Breast epithelium (tissue), 4 donors: ENCODE results near the gene SKOR1. TPM values are rescaled to one million over a fixed set of nuclear protein-coding genes. Genes with fewer than 3 reads are reported as not detected.

Experiments used
- DNase-seq, 2 donors: peaks; one replicate each; pipeline ENCODE4 v3.0.0-alpha.2; 2019; ENCODE audit warnings: low spot score in 2 of 2
- H3K27ac ChIP-seq, 2 donors: fragments of 200-600 bp; sonication (generic) in 1 of 2; one replicate each; pipeline ENCODE4 v1.5.1; 2016 to 2019; ENCODE audit warnings: mild to moderate bottlenecking in 1 of 2
- H3K27me3 ChIP-seq, 2 donors: fragments of 200-600 bp; sonication (generic) in 1 of 2; one replicate each; pipeline versions ENCODE4 v1.5.1 to v1.6.0; 2017 to 2019; ENCODE audit warnings: control low read depth in 1 of 2, mild to moderate bottlenecking in 1 of 2
- H3K36me3 ChIP-seq: fragments of 200-600 bp; one replicate; pipeline ENCODE4 v1.5.1; 2019
- H3K4me1 ChIP-seq, 2 donors: fragments of 200-600 bp; sonication (generic); one replicate each; pipeline ENCODE4 v1.5.1; 2016 to 2019; ENCODE audit warnings: control low read depth in 1 of 2
- H3K4me3 ChIP-seq, 3 donors: fragments of 200-600 bp; sonication (generic); 1 replicate in 2 of 3; 2 replicates in 1 of 3; pipeline ENCODE4 v1.5.1; 2016 to 2019; ENCODE audit warnings: mild to moderate bottlenecking in 3 of 3, moderate library complexity in 2 of 3
- H3K9me3 ChIP-seq, 2 donors: fragments of 200-600 bp; sonication (generic) in 1 of 2; one replicate each; pipeline ENCODE4 v1.5.1; 2016 to 2019; ENCODE audit warnings: control low read depth in 1 of 2
- POLR2A ChIP-seq: fragments of 450-650 bp; IDR thresholded peaks from one replicate; pipeline ENCODE4 v1.6.1; 2016; ENCODE audit warnings: antibody characterized with exemption, mild to moderate bottlenecking, moderate library complexity
- POLR2AphosphoS5 ChIP-seq, 3 donors: sonication (generic); formaldehyde crosslinking; IDR thresholded peaks; one replicate each; pipeline ENCODE4 v1.6.1; 2017; ENCODE audit warnings: antibody characterized with exemption in 3 of 3
- intact Hi-C: fragments of 100-400 bp; cut with DNase I; formaldehyde crosslinking; loops from one replicate; pipeline ENCODE4 v1.15.1; 2023; ENCODE audit warnings: low total_unique reads
- total RNA-seq, 3 donors: library from RNA; depleted of rRNA; stranded (reverse); fragments of >200 nt; gene quantifications; one replicate each; pipeline ENCODE4 v1.1.0, GENCODE V29; 2016
- TF ChIP-seq, protein P1 (sequence below), 3 donors: fragments of 450-650 bp; IDR thresholded peaks; one replicate each; pipeline ENCODE4 v1.5.1; 2016 to 2017; ENCODE audit warnings: antibody characterized with exemption in 3 of 3, mild to moderate bottlenecking in 3 of 3, moderate library complexity in 3 of 3

The SKOR1 gene
- total RNA-seq, 3 donors from 2014 or later, result 0.98 to 1.8 (median 1.1) TPM

DNA sequence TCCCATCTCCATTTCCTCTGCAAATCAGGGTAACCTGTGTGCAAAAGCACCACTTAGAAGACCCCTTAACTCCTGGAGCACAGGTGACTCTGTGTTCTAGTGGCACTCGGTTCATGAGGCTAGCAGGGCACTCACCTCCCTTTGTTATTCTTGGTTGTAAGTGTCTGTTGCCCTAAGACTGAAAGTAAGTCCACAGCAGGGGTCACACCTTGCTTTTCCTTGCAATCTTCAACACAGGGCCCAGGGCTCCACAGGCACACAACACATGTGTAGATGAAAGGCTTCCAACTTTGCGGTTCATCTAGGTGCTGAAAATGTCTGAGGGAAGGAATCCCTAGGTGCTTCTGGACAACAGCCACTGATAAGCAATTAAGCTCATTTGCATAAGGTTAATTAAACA lies 11.6 kb downstream of the SKOR1 start:
- Histone ChIP-seq H3K4me1 (peaks cover 13 to 16% of the 10 kb centered on the region in 2 donors), H3K27ac (no peak overlapping the region), H3K4me3 (no peak overlapping the region), H3K36me3 (no peaks in the 10 kb centered on the region), H3K27me3 (peaks cover 12 to 42% of the 10 kb centered on the region in 2 donors), H3K9me3 (no peaks in the 10 kb centered on the region)
- intact Hi-C loops, result loop anchor here (10.0 kb wide), 2 partner anchors 312 to 718 kb away; partner anchors contain the start of gene C15orf61
- TF ChIP-seq, protein P1, sequence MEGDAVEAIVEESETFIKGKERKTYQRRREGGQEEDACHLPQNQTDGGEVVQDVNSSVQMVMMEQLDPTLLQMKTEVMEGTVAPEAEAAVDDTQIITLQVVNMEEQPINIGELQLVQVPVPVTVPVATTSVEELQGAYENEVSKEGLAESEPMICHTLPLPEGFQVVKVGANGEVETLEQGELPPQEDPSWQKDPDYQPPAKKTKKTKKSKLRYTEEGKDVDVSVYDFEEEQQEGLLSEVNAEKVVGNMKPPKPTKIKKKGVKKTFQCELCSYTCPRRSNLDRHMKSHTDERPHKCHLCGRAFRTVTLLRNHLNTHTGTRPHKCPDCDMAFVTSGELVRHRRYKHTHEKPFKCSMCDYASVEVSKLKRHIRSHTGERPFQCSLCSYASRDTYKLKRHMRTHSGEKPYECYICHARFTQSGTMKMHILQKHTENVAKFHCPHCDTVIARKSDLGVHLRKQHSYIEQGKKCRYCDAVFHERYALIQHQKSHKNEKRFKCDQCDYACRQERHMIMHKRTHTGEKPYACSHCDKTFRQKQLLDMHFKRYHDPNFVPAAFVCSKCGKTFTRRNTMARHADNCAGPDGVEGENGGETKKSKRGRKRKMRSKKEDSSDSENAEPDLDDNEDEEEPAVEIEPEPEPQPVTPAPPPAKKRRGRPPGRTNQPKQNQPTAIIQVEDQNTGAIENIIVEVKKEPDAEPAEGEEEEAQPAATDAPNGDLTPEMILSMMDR (IDR thresholded peaks at IDR 0.05), result no peak
- TF ChIP-seq POLR2A (no peak), POLR2AphosphoS5 (IDR thresholded peaks at IDR 0.05) (no peak)
- DNase-seq, result no peak

DNA sequence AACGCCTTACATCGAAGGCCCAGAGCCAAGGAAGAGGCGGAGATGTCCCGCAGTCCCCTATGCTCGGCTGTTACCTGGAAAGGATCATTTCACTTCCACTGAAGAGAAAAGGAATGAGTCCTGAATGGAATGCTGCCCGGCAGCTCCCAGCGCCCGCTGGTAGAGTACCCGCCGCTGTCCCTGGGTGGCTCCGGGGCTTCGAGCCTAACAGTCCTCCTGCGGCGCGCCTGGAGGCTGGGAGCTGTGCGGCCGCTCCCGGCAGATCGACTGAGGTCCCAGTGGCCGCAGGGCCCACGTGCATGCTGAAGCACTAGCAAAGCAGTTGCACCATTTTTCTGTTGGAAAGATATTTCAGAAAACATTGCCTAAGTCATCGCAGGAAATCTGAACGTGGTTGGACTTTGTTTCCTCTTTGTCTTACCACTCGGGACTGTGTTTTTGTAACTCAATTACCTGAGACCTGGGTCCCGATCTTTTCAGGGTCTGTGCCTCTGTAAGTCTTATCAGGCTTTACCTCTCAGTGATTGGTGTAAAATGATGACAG lies 13.6 kb downstream of the SKOR1 start:
- intact Hi-C loops, result loop anchor here (10.0 kb wide), 2 partner anchors 314 to 716 kb away; partner anchors contain the start of gene C15orf61
- Histone ChIP-seq H3K27me3 (peaks cover 3 to 23% of the 10 kb centered on the region in 2 donors), H3K9me3 (no peaks in the 10 kb centered on the region), H3K27ac (peak overlapping the region; percentile 82 to 92), H3K4me1 (peaks cover 9% of the 10 kb centered on the region in 2 donors), H3K36me3 (no peaks in the 10 kb centered on the region), H3K4me3 (peak overlapping the region; percentile 81 to 89 (median 86))
- peak in 1 of 2 donors; percentile 58 for DNase-seq
- TF ChIP-seq POLR2AphosphoS5 (IDR thresholded peaks at IDR 0.05) (peak in 1 of 3 donors; percentile 49), POLR2A (no peak)
- TF ChIP-seq, protein P1 (IDR thresholded peaks at IDR 0.05), result peak in 1 of 3 donors; percentile 22

DNA sequence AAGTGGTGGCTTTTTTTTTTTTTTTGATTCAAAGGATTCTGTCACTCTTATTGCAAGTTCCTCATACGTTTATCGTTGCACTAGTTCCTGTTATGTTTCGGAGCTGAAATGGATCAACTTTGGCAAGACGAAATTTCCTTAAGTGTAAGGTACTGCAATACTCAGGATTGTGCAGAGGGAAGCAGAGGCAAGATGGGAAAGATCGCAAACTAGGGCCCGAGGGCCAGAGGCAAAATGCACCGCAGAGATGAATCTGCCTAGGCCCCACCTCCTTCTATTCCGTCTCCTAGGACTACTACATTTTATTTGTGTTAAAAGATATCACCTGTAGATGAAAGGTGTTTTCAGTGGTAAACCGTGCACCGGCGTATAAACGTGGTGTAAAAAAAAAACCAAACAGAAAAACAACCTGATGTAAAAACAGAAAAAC lies 14.2 kb downstream of the SKOR1 start:
- DNase-seq, result no peak
- H3K4me1 ChIP-seq, result peaks cover 4 to 10% of the 10 kb centered on the region in 2 donors
- peaks cover 2 to 17% of the 10 kb centered on the region in 2 donors for H3K27me3 ChIP-seq
- no peaks in the 10 kb centered on the region for H3K9me3 ChIP-seq
- intact Hi-C loops, result loop anchor here (10.0 kb wide), 2 partner anchors 315 to 715 kb away; partner anchors contain the start of gene C15orf61
- H3K27ac ChIP-seq, result peak overlapping the region; percentile 92 to 99
- TF ChIP-seq, protein P1 (IDR thresholded peaks at IDR 0.05), result no peak
- TF ChIP-seq POLR2A (no peak), POLR2AphosphoS5 (IDR thresholded peaks at IDR 0.05) (no peak)
- H3K36me3 ChIP-seq, result no peaks in the 10 kb centered on the region
- H3K4me3 ChIP-seq, result peak overlapping the region; percentile 81 to 89 (median 86)

DNA sequence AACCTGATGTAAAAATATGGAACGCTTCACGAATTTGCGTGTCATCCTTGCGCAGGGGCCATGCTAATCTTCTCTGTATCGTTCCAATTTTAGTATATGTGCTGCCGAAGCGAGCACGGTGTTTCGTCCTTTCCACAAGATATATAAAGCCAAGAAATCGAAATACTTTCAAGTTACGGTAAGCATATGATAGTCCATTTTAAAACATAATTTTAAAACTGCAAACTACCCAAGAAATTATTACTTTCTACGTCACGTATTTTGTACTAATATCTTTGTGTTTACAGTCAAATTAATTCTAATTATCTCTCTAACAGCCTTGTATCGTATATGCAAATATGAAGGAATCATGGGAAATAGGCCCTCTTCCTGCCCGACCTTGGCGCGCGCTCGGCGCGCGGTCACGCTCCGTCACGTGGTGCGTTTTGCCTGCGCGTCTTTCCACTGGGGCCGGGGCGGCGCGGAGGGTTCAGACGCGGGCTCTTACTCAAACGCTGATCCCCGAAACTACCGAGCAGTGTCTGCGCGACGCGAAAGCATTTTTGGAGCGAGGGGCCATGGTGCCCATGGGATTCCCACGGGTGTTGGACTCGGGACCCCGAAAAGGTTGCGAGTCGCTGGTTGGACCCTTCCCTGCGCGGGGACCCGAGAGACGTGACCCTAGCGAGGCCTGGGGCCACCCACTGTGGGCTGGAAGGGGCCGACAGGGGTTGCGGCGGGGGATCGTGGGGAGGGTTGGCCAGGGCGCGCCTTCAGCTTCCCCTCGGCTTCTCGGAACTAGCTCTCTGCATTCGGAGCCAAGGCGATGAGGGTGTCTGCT lies 14.8 kb downstream of the SKOR1 start, which contains the start of gene RNU6-1:
RNU6-1 (minus strand) TSS at position 117 of the 820 bp plus-strand sequence.
- peak within 1 kb of the TSS; percentile 81 to 89 (median 86) for H3K4me3 ChIP-seq
- peaks cover 0 to 10% of the 10 kb centered on the region in 2 donors for H3K4me1 ChIP-seq
- peak; percentile 69 to 90 (median 87) for TF ChIP-seq POLR2AphosphoS5 (IDR thresholded peaks at IDR 0.05)
- TF ChIP-seq POLR2A, result peak; percentile 85
- TF ChIP-seq, protein P1 (IDR thresholded peaks at IDR 0.05), result no peak
- peak; percentile 92 to 94 for DNase-seq
- intact Hi-C loops, result loop anchor here (10.0 kb wide), 2 partner anchors 315 to 715 kb away; partner anchors contain the start of gene C15orf61
- peaks cover 2 to 11% of the 10 kb centered on the region in 2 donors for H3K27me3 ChIP-seq
- no peaks in the 10 kb centered on the region for H3K36me3 ChIP-seq
- peak within 1 kb of the TSS; percentile 92 to 99 for H3K27ac ChIP-seq
- H3K9me3 ChIP-seq, result no peaks in the 10 kb centered on the region
